Muscle of arm (tissue), 12 donors: ENCODE measurements around the gene FGD5. TPM values are rescaled to one million over a fixed set of nuclear protein-coding genes. Genes with fewer than 3 reads are reported as not detected.

Experiments used
- DNase-seq: peaks from one replicate; pipeline ENCODE4 v3.0.0-alpha.2; 2013
- polyA plus RNA-seq, 12 donors: library from polyadenylated mRNA; unstranded; fragments of 120-200 nt; gene quantifications; one replicate each; pipeline ENCODE4 v1.2.1, GENCODE V29; 2013; ENCODE audit not compliant: insufficient read length in 12 of 12

FGD5 gene
- polyA plus RNA-seq, 12 donors: 16.1 to 26.3 (median 19.6) TPM; not detected in 1

DNA sequence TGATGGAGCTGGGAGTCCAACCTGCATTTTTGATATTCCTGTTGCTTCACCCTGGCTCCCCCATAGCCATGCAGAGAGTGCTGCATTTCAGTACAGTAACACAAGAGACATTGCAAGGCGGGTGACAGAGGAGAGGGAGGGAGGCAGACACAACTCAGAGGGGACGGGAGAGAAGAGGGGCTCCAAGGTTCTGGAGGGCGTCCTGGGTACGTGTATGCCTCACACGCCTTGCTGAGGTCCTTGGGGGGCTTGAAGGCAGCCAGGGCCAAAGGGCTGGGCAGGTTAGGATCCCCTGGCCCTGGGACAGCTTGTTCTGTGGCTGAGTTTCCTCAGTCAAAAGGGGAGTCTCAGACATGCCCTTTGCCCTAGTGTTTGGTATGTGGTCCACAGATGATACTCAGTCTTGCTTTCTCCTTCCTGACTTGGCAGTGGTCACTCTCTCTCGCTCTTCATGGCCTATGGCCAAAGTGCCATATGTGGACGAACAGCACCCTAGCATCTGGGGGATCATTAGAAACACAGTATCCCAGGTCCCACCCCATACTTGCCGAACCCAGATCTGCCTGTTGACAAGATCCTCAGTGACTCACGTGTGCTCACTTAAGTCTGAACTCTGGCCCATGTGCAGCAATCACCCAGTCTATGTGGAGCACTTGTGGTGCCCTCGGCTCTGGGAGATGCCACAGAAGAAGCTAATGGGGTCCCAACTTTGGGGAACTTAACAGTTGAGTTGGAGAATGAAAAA lies 52.9 kb downstream of the FGD5 start:
- DNase-seq: no peak

DNA sequence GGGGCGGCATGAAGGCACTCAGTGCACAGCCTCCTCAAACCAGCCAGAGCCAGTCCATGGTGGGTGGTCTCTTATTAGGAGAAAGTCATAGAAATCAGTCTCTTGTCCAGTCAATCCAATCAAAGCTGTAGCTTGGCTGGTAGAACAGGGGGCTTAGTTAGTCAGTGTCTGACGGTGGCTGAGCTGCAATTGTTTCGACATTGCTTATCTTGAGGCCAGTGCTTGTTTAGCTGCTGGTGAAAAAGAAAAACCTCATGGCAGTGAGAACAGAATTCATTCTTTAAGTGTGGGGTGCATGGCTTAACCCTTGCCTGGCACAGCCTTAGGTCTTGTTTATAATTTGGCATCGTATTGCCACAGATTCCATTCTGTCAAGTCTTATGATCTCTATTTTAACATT lies 53.9 kb downstream of the FGD5 start:
- DNase-seq: no peak

GRCh38 chr3:14874784-14875183 lies 56.0 kb downstream of the FGD5 start:
- DNase-seq: no peak

DNA sequence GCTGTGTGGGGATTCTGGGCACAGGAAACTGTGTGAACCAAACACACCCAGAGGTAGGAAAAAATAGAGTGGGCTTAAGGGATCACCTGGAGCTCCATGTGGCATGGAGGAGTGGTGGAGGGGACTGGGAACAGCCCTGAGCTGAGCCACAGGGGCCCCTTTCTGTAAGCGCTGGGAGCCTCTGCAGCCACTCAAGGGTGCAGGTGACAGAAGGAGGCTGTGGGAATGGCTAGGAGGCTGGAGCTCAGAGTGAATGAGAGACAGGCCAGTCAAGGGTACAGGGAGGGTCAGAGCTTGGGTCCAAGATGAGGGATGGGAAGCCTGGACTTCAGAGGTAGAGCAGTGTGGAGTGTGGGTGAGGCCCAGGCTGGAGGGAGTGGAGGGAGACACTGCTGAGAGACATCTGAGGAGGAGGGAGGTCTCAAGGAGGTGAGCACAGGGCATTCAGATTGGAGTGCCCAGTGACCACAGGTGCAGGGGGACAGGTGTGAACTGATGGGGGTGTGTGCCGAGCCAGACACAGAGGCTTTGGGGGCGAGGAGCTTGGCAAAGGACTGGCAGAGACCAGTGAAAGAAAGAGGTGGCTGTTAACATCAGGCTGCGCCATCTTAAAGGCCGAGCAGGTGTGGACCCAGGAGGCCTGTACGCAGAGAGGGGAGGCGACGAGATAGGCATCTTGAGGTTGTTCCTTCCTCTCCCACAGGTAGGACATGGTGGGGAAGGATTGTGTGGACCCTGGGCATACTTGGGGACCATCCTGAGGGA lies 56.8 kb downstream of the FGD5 start:
- DNase-seq: no peak

- no peak for DNase-seq
Observed at GRCh38 chr3:14876921-14877333, 58.2 kb downstream of the FGD5 start.

GRCh38 chr3:14877469-14877868 lies 58.7 kb downstream of the FGD5 start:
- no peak for DNase-seq

- peak; percentile 24 for DNase-seq
Observed at GRCh38 chr3:14879211-14879874, 60.6 kb downstream of the FGD5 start.

GRCh38 chr3:14880447-14881106 lies 61.8 kb downstream of the FGD5 start:
- no peak for DNase-seq

- no peak for DNase-seq
Observed at GRCh38 chr3:14883226-14883625, 64.5 kb downstream of the FGD5 start.

- no peak for DNase-seq
Observed at GRCh38 chr3:14884665-14885064, 65.9 kb downstream of the FGD5 start.

DNA sequence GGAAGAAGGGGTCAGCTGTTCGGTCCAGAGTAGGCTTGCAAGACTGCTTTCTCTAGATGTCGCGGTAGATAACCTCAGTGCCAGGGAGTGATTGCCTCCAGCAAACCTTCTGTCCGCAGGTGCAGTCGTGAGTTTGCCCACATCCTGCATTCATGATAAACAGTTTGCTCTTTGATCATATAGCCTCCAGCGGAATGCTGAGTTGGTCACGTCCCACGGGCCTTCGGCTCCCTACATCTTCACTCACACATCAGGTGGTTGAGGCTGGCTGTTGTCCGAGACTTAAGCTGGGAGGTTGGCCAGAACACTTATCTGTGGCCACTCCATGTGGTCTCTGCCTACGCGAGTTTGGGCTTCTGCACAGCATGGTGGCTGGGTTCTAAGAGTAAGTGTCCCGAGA lies 66.5 kb downstream of the FGD5 start:
- no peak for DNase-seq

DNA sequence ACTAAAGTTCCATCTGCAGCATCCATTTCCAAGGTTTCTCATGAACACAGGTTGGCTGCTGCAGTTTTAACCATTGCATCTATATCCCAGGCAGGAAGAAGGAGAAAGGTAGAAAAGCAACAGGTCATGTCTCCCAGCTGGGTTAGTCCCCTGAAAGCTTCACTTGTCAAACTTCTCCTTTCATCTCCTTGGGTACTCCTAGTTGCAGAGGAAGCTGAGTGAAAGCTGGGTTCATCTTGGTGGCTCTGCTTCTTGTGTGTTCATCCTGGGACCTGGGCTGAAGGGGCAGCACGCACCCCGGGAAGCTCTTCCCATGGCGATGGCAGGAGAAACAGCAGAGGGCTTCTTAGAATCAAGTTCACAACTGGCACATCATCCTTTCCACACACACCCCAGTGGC lies 67.3 kb downstream of the FGD5 start:
- DNase-seq: no peak

DNA sequence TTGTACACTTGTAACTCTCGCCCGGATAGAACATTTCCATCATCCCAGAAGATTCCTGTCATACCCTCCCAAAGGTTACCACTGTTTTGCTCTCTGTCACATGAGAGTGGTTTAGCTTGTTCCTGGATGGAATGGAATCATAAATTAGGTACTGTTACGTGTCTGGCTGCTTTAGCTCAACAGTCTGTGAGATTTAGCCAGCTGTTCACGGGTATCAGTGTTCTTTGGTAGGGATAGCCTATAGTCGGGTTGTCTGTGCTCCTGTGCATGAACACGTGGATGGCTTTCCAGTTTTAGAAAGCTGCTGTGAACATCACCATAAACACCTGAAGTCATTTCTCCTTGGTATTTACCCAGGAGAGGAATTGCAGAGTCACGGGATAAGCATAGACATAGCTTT lies 70.4 kb downstream of the FGD5 start:
- DNase-seq: no peak

DNA sequence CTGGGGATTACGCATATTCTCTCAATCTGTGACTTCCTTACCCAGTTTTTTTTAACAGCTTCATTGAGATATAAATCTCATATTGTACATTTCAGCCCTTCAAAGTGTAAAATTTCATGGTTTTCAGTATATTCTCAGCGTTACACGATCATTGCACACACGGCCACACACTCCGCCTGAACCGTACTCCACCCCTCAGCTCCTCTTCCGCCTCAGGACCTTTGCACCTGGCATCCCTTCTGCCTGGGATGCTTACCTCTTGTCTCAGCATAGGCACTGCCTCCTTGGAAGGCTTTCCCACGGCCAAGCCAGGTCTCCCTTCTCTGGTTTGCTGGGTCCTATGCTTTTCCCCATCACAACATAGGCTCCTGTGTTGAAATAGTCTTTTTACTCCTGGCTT lies 71.2 kb downstream of the FGD5 start:
- DNase-seq: no peak

DNA sequence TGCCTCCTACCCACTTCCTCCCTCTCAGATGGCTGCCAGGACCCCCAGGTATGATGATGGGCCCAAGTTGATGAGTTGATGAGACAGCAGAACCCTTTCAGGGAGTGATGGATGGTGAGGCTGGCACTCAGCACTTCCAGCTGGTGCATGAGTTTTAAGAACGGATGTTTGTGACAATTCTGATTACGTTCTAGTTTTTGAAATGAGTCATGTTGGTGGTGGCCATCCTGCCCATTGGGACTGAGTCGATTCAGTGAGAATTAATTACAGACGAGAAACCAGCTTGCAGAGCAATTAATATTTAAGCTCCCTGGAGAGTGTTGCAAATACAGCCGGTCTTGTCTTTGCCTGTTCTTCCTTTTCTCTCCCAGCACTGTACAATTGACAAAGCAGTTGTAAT lies 71.7 kb downstream of the FGD5 start:
- DNase-seq: no peak

DNA sequence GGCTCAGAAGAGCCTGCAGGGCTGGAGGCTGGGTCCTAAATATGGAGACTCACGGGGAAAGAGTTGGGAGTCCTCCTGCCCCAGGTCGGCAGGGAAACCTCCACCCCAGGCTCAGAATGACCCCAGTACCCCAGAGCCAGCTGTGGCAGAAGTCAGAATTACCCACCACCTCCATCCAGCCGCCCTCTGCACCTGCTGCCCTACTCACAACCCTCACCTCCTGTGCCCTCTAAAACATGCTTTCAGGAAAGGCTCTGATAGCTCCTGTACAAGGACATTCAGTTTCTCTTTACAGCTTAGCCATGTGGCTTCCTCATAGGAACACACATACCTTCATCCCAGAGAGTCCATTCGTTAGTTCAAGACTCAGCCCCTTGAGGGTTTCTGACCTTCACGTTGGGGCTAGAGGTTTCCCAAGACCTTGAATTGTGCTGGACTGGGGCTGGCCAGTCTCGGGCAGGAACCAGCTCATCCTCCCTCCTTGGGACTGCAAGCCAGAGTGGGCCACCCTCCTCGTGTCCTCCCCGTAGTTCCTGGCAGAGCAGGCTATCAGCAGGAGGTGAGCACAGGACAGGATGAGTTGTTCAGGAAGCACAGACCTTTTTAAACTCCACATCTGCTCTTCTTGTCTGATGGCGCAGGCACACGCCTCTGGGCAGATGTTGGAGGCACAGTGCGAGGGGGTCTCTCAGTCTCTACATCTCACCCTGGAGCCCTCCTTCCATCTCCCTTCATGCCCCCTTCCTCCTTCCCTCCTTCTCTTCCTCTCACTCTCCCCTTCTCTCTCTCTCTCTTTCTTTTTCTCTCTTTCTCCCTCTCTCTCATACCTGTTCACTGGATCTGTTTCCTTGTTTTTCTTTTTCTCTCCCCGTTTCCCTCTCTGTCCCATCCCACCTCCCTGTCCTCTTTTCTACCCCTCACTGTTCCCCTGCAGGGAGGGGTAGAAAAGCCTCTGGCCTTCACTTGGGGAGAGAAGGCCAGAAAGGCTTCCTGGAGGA lies 72.7 kb downstream of the FGD5 start:
- DNase-seq: no peak

DNA sequence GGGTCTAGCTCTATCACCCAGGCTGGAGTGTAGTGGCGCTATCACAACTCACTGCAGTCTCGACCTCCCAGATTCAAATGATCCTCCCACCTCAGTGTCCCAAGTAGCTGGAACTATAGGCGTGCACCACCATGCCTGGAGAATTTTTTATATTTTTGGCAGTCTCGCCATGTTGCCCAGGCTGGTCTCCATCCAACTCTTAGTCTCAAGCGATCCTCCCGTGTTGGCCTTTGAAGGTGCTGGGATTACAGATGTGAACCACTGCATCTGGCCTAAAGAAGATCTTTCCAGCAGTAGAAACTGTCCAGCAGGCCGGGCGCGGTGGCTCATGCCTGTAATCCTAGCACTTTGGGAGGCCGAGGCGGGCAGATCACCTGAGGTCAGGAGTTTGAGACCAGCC lies 73.5 kb downstream of the FGD5 start:
- DNase-seq: no peak

GRCh38 chr3:14894085-14894484 lies 75.3 kb downstream of the FGD5 start:
- no peak for DNase-seq

DNA sequence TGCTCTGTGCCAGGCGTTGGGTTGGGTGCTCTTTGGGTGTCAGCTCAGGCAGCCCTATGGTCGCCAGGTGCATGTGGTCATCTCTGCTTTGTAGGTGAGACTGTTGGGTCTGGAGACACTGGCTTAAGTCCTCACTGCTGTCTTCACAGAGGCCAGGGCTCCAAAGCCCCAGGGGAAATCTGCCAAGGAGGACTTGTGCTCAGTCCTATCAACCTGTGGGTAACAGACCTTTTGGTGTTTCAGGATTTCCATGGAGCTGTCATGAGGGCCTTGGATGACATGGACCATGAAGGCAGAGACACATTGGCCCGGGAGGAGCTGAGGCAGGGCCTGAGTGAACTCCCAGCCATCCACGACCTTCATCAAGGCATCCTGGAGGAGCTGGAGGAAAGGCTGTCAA lies 78.5 kb downstream of the FGD5 start:
- DNase-seq: no peak

DNA sequence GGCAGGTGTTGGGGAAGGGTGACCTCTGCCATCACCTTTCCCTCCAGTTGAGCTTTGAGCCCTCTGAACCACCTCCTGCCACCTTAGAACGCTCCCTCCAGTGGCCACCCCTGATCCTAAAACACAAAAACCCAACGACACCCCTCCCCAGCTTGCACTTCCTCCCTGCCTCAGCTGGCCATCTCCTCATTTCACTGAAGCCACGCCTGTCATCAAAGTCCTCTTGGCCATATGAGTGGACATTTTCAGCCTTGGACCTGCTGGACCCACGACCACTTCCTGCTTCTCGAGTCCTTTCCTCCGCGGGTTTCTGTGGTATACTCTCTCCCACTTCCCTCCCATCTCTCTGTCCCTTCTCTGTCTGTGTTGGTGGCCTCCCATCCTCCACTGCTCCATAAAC lies 80.2 kb downstream of the FGD5 start:
- no peak for DNase-seq

GRCh38 chr3:14899993-14900618 lies 81.3 kb downstream of the FGD5 start:
- DNase-seq: no peak
